ENCODE data around the gene CDC25B. TPM values are rescaled to one million over a fixed set of nuclear protein-coding genes. Genes with fewer than 3 reads are reported as not detected.
"Not testable (repeated sequence)": the region's sequence is repeated elsewhere in the genome, so short reads cannot be mapped to it uniquely, and the experiment has no call there.

The CDC25B gene
- total RNA-seq, 1 experiment from 2014 or later: 91.0 TPM

GRCh38 chr20:3823881-3824280, 27.8 kb downstream of the CDC25B start:
- H3K36me3 ChIP-seq (ENCODE audit: low read depth): 0 out of 2 replicates have a peak, but pooled peaks cover 8% of the 10 kb centered on the region
- CTCF ChIA-PET: no interaction called here

GRCh38 chr20:3825526-3825925, 29.4 kb downstream of the CDC25B start:
- H3K9me2 ChIP-seq (ENCODE audit: insufficient read depth): no peaks in the 10 kb centered on the region
- H3K4me2 ChIP-seq: no peak overlapping the region
- no peak for TF ChIP-seq CTCF (conservative IDR thresholded peaks at IDR 0.05)
- no peak for TF ChIP-seq EZH2 (IDR thresholded peaks at IDR 0.05; ENCODE audit: low read depth)
- H3F3A ChIP-seq (ENCODE audit: insufficient read depth, low read depth): peaks cover 4% of the 10 kb centered on the region; the same call in 1 of the 2 replicates
- H3K9me3 ChIP-seq (ENCODE audit: insufficient read depth, low read depth): no peaks in the 10 kb centered on the region
- DNase-seq: no peak
- H3K4me1 ChIP-seq (replicated peaks; ENCODE audit: insufficient read depth): peaks cover 6% of the 10 kb centered on the region; the same call in 1 of the 2 replicates
- BruUV-seq (replicated peaks): no TSS peak
- 0 out of 2 replicates have a peak, but pooled peaks cover 8% of the 10 kb centered on the region for H3K36me3 ChIP-seq (ENCODE audit: low read depth)
- H3K79me2 ChIP-seq (ENCODE audit: low read depth): peaks cover 15% of the 10 kb centered on the region
- intact Hi-C loops (cut with micrococcal nuclease; ENCODE audit: unreplicated experiment): no loop called here
- no peaks in the 10 kb centered on the region for H4K20me1 ChIP-seq (ENCODE audit: insufficient read depth)
- H3K27ac ChIP-seq: no peak overlapping the region
- POLR2A ChIA-PET (ENCODE audit: unreplicated experiment): no interaction called here
- no peak overlapping the region for H2AFZ ChIP-seq
- CTCF ChIA-PET: interaction anchor here (0.6 kb wide), 1 partner anchor 43 kb away, joined by 3 read pairs; no protein-coding TSS in a partner anchor
- no peaks in the 10 kb centered on the region for H3K27me3 ChIP-seq (ENCODE audit: insufficient read depth, low read depth)
- H3K4me3 ChIP-seq: no peak overlapping the region

More at GRCh38 chr20:3823881-3824280, 27.8 kb downstream of the CDC25B start:
- no peak for DNase-seq
- Histone ChIP-seq H3K79me2 (ENCODE audit: low read depth) (peaks cover 15% of the 10 kb centered on the region), H3K9me2 (ENCODE audit: insufficient read depth) (no peaks in the 10 kb centered on the region), H3K4me1 (replicated peaks; ENCODE audit: insufficient read depth) (peaks cover 6% of the 10 kb centered on the region; the same call in 1 of the 2 replicates), H3K27ac (no peak overlapping the region), H2AFZ (no peak overlapping the region), H3K4me3 (no peak overlapping the region), H3K9me3 (ENCODE audit: insufficient read depth, low read depth) (no peaks in the 10 kb centered on the region), H3K27me3 (ENCODE audit: insufficient read depth, low read depth) (no peaks in the 10 kb centered on the region), H3F3A (ENCODE audit: insufficient read depth, low read depth) (peaks cover 4% of the 10 kb centered on the region; the same call in 1 of the 2 replicates), H4K20me1 (ENCODE audit: insufficient read depth) (no peaks in the 10 kb centered on the region), H3K4me2 (no peak overlapping the region)
- BruUV-seq (replicated peaks): no TSS peak
- intact Hi-C loops (cut with micrococcal nuclease; ENCODE audit: unreplicated experiment): no loop called here
- no peak for TF ChIP-seq EZH2 (IDR thresholded peaks at IDR 0.05; ENCODE audit: low read depth)
- POLR2A ChIA-PET (ENCODE audit: unreplicated experiment): no interaction called here

- peaks cover 4% of the 10 kb centered on the region; the same call in 1 of the 2 replicates for H3F3A ChIP-seq (ENCODE audit: insufficient read depth, low read depth)
- ChIA-PET CTCF (no interaction called here), POLR2A (ENCODE audit: unreplicated experiment) (no interaction called here)
- TF ChIP-seq CTCF (conservative IDR thresholded peaks at IDR 0.05) (no peak), EZH2 (IDR thresholded peaks at IDR 0.05; ENCODE audit: low read depth) (no peak)
- no peaks in the 10 kb centered on the region for H3K9me2 ChIP-seq (ENCODE audit: insufficient read depth)
- no TSS peak for BruUV-seq (replicated peaks)
- no peaks in the 10 kb centered on the region for H3K27me3 ChIP-seq (ENCODE audit: insufficient read depth, low read depth)
- H2AFZ ChIP-seq: no peak overlapping the region
- DNase-seq: no peak
- no peak overlapping the region for H3K27ac ChIP-seq
- intact Hi-C loops (cut with micrococcal nuclease; ENCODE audit: unreplicated experiment): no loop called here
- no peaks in the 10 kb centered on the region for H3K9me3 ChIP-seq (ENCODE audit: insufficient read depth, low read depth)
- no peak overlapping the region for H3K4me2 ChIP-seq
- no peak overlapping the region for H3K4me3 ChIP-seq
- H3K4me1 ChIP-seq (replicated peaks; ENCODE audit: insufficient read depth): peaks cover 2% of the 10 kb centered on the region; the same call in 1 of the 2 replicates
- peaks cover 8% of the 10 kb centered on the region for H3K79me2 ChIP-seq (ENCODE audit: low read depth)
- no peaks in the 10 kb centered on the region for H4K20me1 ChIP-seq (ENCODE audit: insufficient read depth)
- H3K36me3 ChIP-seq (ENCODE audit: low read depth): 0 out of 2 replicates have a peak, but pooled peaks cover 8% of the 10 kb centered on the region
These were observed 30.3 kb downstream of the CDC25B start for GRCh38 chr20:3826420-3826819.

- no peaks in the 10 kb centered on the region for H3K9me3 ChIP-seq (ENCODE audit: insufficient read depth, low read depth)
- peaks cover 4% of the 10 kb centered on the region; the same call in 1 of the 2 replicates for H3F3A ChIP-seq (ENCODE audit: insufficient read depth, low read depth)
- DNase-seq: no peak
- TF ChIP-seq EZH2 (IDR thresholded peaks at IDR 0.05; ENCODE audit: low read depth) (no peak), CTCF (conservative IDR thresholded peaks at IDR 0.05) (no peak)
- H3K79me2 ChIP-seq (ENCODE audit: low read depth): no peaks in the 10 kb centered on the region
- H3K4me3 ChIP-seq: no peak overlapping the region
- H3K36me3 ChIP-seq (ENCODE audit: low read depth): no peaks in the 10 kb centered on the region
- intact Hi-C loops (cut with micrococcal nuclease; ENCODE audit: unreplicated experiment): no loop called here
- H3K4me2 ChIP-seq: no peak overlapping the region
- no peak overlapping the region for H2AFZ ChIP-seq
- H3K27ac ChIP-seq: no peak overlapping the region
- H4K20me1 ChIP-seq (ENCODE audit: insufficient read depth): no peaks in the 10 kb centered on the region
- ChIA-PET CTCF (no interaction called here), POLR2A (ENCODE audit: unreplicated experiment) (no interaction called here)
- no peaks in the 10 kb centered on the region for H3K4me1 ChIP-seq (replicated peaks; ENCODE audit: insufficient read depth)
- no TSS peak for BruUV-seq (replicated peaks)
- H3K27me3 ChIP-seq (ENCODE audit: insufficient read depth, low read depth): no peaks in the 10 kb centered on the region
- no peaks in the 10 kb centered on the region for H3K9me2 ChIP-seq (ENCODE audit: insufficient read depth)
These were observed 32.7 kb downstream of the CDC25B start for GRCh38 chr20:3828798-3829197.

- H3K4me1 ChIP-seq (replicated peaks; ENCODE audit: insufficient read depth); intact Hi-C loops (cut with micrococcal nuclease; ENCODE audit: unreplicated experiment); H3K27me3 ChIP-seq (ENCODE audit: insufficient read depth, low read depth); BruUV-seq (replicated peaks); DNase-seq; H3K79me2 ChIP-seq (ENCODE audit: low read depth); H3K27ac ChIP-seq; H3F3A ChIP-seq (ENCODE audit: insufficient read depth, low read depth); H3K4me2 ChIP-seq; H2AFZ ChIP-seq; H3K36me3 ChIP-seq (ENCODE audit: low read depth); H3K4me3 ChIP-seq; H4K20me1 ChIP-seq (ENCODE audit: insufficient read depth); H3K9me2 ChIP-seq (ENCODE audit: insufficient read depth); POLR2A ChIA-PET (ENCODE audit: unreplicated experiment); H3K9me3 ChIP-seq (ENCODE audit: insufficient read depth, low read depth): not testable (repeated sequence)
- CTCF ChIA-PET: interaction anchor here (0.7 kb wide), 1 partner anchor 120 kb away, joined by 3 read pairs; no protein-coding TSS in a partner anchor
These were observed 33.8 kb downstream of the CDC25B start for GRCh38 chr20:3829891-3830290.

Data from PC-9 (cell line).